Measurements from ENCODE around the gene LINC00632. TPM values are rescaled to one million over a fixed set of nuclear protein-coding genes. Genes with fewer than 3 reads are reported as not detected.
A peak's percentile ranks its signal among the peaks of the same experiment; 100 is the strongest.

The LINC00632 gene
- total RNA-seq, 2 donors from 2014 or later, result 168 to 247 TPM

- Mint-ChIP-seq H3K27ac (no peak overlapping the region), H3K4me3 (no peak overlapping the region), H3K4me1 (no peaks in the 10 kb centered on the region), H3K9me3 (no peaks in the 10 kb centered on the region), H3K36me3 (ENCODE audit: low read depth) (no peaks in the 10 kb centered on the region), H3K27me3 (ENCODE audit: insufficient read depth) (no peaks in the 10 kb centered on the region)
- Histone ChIP-seq H3K9me3 (ENCODE audit: control insufficient read depth, low read length) (peaks cover 7% of the 10 kb centered on the region), H3K4me3 (ENCODE audit: low read length) (no peak overlapping the region), H3K4me1 (ENCODE audit: control insufficient read depth, insufficient read depth, low read length) (no peaks in the 10 kb centered on the region), H3K27me3 (ENCODE audit: control insufficient read depth, insufficient read depth, low read length, poor library complexity, severe bottlenecking) (no peaks in the 10 kb centered on the region), H3K27ac (ENCODE audit: low read depth, low read length) (peak overlapping the region; percentile 49), H3K9ac (ENCODE audit: extremely low read depth, low read length, poor library complexity, severe bottlenecking) (no peak overlapping the region), H3K36me3 (ENCODE audit: control insufficient read depth, insufficient read depth, low read length) (no peaks in the 10 kb centered on the region)
- DNase-seq, result no peak
- TF ChIP-seq, protein P1, sequence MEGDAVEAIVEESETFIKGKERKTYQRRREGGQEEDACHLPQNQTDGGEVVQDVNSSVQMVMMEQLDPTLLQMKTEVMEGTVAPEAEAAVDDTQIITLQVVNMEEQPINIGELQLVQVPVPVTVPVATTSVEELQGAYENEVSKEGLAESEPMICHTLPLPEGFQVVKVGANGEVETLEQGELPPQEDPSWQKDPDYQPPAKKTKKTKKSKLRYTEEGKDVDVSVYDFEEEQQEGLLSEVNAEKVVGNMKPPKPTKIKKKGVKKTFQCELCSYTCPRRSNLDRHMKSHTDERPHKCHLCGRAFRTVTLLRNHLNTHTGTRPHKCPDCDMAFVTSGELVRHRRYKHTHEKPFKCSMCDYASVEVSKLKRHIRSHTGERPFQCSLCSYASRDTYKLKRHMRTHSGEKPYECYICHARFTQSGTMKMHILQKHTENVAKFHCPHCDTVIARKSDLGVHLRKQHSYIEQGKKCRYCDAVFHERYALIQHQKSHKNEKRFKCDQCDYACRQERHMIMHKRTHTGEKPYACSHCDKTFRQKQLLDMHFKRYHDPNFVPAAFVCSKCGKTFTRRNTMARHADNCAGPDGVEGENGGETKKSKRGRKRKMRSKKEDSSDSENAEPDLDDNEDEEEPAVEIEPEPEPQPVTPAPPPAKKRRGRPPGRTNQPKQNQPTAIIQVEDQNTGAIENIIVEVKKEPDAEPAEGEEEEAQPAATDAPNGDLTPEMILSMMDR (conservative IDR thresholded peaks at IDR 0.05), result no peak
- 77 to 89% methylated on average over 2 to 3 of the region's 3 CpGs for WGBS, 2 experiments (ENCODE audit: insufficient coverage in 1 of 2, insufficient read length in 1 of 2)
Measured at GRCh38 chrX:140724736-140725135, 15.2 kb downstream of the LINC00632 start.

- H3K27ac ChIP-seq (ENCODE audit: low read depth, low read length), result no peak overlapping the region
- Mint-ChIP-seq H3K4me3 (no peak overlapping the region), H3K36me3 (ENCODE audit: low read depth) (no peaks in the 10 kb centered on the region), H3K27ac (no peak overlapping the region), H3K9me3 (no peaks in the 10 kb centered on the region), H3K27me3 (ENCODE audit: insufficient read depth) (no peaks in the 10 kb centered on the region), H3K4me1 (no peaks in the 10 kb centered on the region)
- TF ChIP-seq, protein P1 (conservative IDR thresholded peaks at IDR 0.05), result no peak
- H3K9me3 ChIP-seq (ENCODE audit: control insufficient read depth, low read length), result peaks cover 7% of the 10 kb centered on the region
- H3K4me3 ChIP-seq (ENCODE audit: low read length), result no peak overlapping the region
- no peak overlapping the region for H3K9ac ChIP-seq (ENCODE audit: extremely low read depth, low read length, poor library complexity, severe bottlenecking)
- H3K36me3 ChIP-seq (ENCODE audit: control insufficient read depth, insufficient read depth, low read length), result no peaks in the 10 kb centered on the region
- H3K4me1 ChIP-seq (ENCODE audit: control insufficient read depth, insufficient read depth, low read length), result no peaks in the 10 kb centered on the region
- H3K27me3 ChIP-seq (ENCODE audit: control insufficient read depth, insufficient read depth, low read length, poor library complexity, severe bottlenecking), result no peaks in the 10 kb centered on the region
- 99% methylated on average over 4 of the region's 4 CpGs; no CpG with 5 or more reads in 1 of the 2 experiments for WGBS, 2 experiments (ENCODE audit: insufficient coverage in 1 of 2, insufficient read length in 1 of 2)
- DNase-seq, result no peak
Measured at GRCh38 chrX:140725500-140725899, 15.9 kb downstream of the LINC00632 start.

GRCh38 chrX:140733766-140734342 is 24.3 kb downstream of the LINC00632 start:
- no peaks in the 10 kb centered on the region for H3K9me3 Mint-ChIP-seq
- H3K9me3 ChIP-seq (ENCODE audit: control insufficient read depth, low read length), result no peaks in the 10 kb centered on the region
- no peaks in the 10 kb centered on the region for H3K4me1 Mint-ChIP-seq
- H3K4me3 Mint-ChIP-seq, result no peak overlapping the region
- H3K9ac ChIP-seq (ENCODE audit: extremely low read depth, low read length, poor library complexity, severe bottlenecking), result no peak overlapping the region
- no peaks in the 10 kb centered on the region for H3K27me3 Mint-ChIP-seq (ENCODE audit: insufficient read depth)
- H3K4me1 ChIP-seq (ENCODE audit: control insufficient read depth, insufficient read depth, low read length), result no peaks in the 10 kb centered on the region
- H3K27ac ChIP-seq (ENCODE audit: low read depth, low read length), result no peak overlapping the region
- no peaks in the 10 kb centered on the region for H3K36me3 ChIP-seq (ENCODE audit: control insufficient read depth, insufficient read depth, low read length)
- no peaks in the 10 kb centered on the region for H3K27me3 ChIP-seq (ENCODE audit: control insufficient read depth, insufficient read depth, low read length, poor library complexity, severe bottlenecking)
- TF ChIP-seq, protein P1 (conservative IDR thresholded peaks at IDR 0.05), result peak; percentile 94
- DNase-seq, result peak; percentile 58
- WGBS, 2 experiments (ENCODE audit: insufficient coverage in 1 of 2, insufficient read length in 1 of 2), result 37% methylated on average over 8 of the region's 10 CpGs; no CpG with 5 or more reads in 1 of the 2 experiments
- H3K27ac Mint-ChIP-seq, result no peak overlapping the region
- no peak overlapping the region for H3K4me3 ChIP-seq (ENCODE audit: low read length)
- H3K36me3 Mint-ChIP-seq (ENCODE audit: low read depth), result no peaks in the 10 kb centered on the region

Measured in endodermal cell (in vitro differentiated cells).